Stimulated activated CD4-positive, alpha-beta T cell treated with anti-CD3 and anti-CD28 coated beads, Interleukin-2, amount 100 ng/mL, for 48 hours (primary cell): ENCODE results near the gene ARPC1A.
A peak's percentile ranks its signal among the peaks of the same experiment; 100 is the strongest.
"Not testable (repeated sequence)": the region's sequence is repeated elsewhere in the genome, so short reads cannot be mapped to it uniquely, and the experiment has no call there.

Experiments
- DNase-seq, 2 donors: peaks; one replicate each; pipeline ENCODE4 v3.0.0-alpha.2; 2020

Gene ARPC1A

DNA sequence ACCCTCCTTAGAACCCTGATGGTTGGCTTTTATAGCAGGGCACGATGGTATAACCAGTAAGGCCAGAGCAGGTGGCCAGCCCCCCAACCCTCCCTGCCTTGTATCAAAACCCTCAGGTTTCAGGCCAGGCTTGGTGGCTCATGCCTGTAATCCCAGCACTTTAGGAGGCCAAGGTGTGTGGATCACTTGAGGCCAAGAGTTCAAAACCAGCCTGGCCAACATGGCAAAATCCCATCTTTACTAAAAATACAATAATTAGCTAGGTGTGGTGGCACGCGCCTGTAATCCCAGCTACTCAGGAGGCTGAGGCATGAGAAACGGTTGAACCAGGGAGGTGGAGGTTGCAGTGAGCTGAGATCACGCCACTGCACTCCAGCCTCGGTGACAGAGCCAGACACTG, 3.0 kb upstream of the ARPC1A start:
- not testable (repeated sequence) for DNase-seq

DNA sequence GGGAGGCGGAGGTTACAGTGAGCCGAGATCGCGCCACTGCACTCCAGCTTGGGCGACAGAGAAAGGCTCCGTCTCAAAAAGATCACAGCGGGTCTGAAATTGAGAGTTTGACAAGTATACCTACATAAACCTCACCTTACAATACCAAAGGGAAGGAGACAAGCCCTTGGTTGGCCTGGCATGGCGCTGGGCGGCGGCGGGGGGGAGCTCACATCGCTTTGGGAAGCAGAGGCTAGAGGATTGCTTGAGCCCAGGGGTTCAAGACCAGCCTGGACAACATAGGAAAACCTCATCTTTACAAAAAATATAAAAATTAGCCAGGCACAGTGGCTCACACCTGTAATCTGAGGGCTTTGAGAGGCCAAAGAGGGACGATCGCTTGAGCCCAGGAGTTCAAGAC, 1.1 kb upstream of the ARPC1A start:
- DNase-seq = no peak

DNA sequence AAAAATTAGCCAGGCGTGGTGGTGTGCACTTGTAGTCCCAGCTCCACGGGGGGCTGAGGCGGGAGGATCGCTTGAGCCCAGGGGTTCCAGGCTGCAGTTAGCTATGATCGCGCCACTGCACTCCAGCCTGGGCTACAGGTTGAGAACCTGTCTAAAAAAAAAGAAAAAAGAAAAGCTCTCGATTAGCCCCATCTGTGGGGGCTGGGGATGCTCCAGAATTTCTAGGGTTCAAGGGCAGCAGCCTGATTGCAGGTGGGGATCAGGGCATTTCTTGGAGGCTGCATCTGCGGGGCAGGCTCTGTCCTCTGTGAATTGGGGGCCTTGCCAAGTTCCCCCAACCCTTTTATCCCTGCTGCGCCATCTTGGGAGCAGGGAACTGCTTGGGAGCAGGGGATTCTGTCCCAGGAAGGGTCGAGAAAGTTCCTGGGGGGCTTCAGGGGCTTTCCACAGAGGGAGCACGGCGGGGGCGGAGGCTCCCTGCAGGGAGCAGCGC, 651 bp upstream of the ARPC1A start:
- DNase-seq = no peak

DNA sequence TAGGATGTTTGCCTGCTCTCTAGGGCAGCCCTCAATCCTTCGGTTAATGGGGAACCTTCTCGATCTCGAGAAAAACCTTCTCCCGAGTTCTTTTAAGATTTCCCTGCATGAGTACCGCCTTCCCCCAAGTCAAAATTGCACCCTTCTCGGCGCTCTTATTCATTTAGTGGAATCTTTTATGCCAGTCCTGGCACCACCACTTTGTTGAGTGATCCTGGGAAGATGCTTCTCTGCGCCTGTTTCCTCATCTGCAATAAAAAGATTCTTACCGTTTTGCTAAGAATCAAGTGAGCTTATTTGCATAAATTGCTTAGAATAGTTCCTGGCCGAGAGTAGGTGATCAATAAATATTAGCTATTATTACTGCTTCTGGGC, 697 bp downstream of the ARPC1A start:
- no peak for DNase-seq

DNA sequence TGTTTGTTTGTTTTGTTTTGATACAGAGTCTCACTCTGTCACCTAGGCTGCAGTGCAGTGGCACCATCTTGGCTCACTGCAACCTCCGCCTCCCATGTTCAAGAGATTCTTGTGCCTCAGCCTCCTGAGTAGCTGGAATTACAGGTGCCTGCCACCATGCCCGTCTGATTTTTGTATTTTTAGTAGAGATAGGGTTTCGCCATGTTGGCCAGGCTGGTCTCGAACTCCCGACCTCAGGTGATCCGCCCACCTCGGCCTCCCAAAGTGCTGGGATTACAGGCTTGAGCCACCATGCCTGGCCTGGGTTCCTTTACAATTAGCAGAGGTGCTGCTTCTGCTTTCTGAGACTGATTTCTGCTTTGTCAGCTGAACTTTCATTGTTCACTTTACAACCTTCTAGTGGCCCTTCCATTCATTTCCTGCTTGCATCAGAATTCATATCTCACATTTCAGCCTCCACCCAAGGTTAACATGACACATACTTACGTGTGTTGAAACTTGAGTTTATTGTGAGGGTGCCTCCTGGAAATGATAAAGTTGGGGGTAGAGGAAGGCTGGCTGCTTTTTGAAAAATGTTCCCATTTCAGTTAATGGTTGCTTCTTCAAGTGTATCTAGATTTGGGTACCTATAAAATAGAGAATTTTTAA, 4.7 kb downstream of the ARPC1A start:
- not testable (repeated sequence) for DNase-seq

DNA sequence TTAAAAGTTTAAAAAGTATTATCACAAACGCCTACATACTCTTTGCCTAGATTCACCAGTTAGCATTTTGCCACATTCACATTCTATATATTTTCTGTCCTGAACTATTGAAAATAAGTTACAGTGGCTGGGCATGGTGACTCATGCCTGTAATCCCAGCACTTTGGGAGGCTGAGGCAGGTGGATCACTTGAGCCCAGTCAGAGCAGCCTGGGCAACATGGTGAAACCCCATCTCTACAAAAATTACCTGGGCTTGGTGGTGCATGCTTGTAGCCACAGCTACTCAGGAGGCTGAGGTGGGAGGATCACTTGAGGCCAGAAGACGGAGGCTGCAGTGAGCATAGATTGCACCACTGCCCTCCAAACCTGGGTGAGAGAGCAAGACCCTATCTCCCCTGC, 5.3 kb downstream of the ARPC1A start:
- DNase-seq = no peak

DNA sequence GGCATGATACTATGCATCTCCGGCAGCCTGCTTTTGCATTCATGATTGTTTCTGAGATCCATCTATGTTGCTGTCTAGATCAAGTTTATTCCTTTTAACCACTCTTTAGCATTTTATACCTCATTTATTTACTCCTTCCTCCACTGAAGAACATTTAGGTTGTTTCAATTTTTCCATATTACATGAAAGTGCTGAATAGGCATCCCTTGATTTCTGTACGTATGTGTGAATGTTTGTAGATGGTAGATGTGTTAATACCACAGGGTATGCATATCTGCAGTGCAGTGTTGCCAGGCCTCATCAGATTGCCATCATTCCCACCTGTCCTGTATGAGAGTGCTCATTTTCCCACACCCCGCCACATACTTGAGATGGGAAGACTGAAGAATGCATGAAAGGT, 13.9 kb downstream of the ARPC1A start:
- no peak for DNase-seq

DNA sequence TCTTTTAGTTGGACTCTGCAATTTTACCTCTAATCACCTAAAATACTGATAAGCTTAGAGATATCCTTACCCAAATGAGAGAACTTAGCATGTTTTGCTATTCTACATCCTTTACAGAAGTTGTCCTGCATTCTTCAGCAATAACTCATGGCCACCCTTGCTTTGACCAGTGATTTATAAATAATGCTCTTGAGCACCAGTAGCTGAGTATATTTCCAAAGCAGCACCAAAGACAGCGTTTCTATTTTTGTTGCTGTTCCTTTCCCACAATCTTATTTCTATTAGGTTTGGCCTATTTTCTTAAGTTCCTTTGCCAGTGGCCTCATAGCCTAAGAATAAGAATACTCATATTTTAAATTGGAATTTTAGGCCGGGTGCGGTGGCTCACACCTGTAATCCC, 15.0 kb downstream of the ARPC1A start:
- no peak for DNase-seq

DNA sequence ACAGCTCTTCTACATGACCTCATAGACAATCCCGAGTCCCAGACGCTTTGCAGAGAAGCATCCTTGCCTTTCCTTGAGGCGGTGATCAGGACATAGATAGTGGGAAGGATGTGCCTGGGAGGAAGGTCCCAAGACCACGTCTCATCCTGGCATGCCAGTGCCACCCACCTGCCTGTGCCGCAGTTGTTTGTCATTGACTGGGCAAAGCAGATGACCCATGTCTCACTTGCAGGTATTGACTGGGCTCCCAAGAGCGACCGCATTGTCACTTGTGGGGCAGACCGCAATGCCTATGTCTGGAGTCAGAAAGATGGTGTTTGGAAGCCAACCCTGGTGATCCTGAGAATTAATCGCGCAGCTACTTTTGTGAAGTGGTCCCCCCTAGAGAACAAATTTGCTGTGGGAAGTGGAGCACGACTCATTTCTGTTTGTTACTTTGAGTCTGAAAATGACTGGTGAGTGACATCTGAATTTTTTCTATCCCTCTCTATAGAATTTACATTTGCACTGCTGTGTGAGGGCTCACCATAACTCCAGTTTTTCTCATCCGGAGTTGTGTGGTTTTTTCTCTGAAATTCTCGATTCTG, 18.5 kb downstream of the ARPC1A start:
- no peak for DNase-seq

DNA sequence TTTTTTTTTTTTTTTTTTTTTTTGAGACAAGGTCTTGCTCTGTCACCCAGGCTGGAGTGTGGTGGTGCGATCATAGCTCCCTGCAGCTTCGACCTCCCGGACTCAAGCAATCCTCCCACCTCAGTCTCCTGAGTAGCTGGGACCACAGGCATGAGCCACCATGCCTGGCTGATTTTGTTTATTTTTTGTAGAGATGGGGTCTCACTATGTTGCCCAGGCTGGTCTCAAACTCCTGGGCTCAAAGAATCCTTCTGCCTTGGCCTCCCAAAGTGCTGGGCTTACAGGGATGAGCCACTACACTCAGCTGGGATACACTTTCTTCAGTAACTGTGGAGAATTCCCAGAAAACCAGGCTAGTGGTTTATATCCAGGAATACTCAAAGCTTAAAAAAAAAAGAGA, 24.9 kb downstream of the ARPC1A start:
- not testable (repeated sequence) for DNase-seq

DNA sequence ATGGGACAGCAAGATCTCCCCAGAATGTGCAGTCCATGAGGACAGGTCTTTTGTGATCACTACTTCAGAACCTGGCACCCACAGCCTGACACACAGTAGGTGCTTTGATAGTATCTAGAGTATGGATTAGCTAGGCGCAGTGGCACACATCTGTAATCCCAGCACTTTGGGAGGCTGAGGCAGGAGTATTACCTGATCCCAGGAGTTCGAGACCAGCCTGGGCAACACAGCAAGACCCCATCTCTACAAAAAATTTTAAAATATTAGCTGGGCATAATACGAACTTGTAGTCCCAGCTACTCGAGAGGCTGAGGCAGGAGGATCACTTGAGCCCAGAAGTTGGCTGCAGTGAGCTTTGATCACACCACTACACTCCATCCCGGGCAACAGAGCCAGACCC, 26.5 kb downstream of the ARPC1A start:
- DNase-seq = no peak

DNA sequence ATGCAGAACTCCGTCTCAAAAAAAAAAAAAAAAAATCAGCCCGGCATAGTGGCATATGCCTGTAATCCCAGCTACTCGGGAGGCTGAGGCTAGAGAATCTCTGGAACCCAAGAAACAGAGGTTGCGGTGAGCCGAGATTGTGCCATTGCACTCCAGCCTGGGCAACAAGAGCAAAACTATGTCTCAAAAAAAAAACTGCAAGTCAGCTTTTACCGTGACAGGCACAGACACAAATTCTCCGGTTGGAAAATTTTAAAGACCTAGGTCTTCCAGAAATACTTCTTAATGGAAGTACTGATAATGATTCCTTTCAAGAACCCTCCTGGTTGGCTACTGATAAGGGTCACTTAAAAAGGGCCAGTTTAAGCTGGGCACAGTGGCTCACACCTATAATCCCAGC, 29.4 kb downstream of the ARPC1A start:
- DNase-seq = no peak

DNA sequence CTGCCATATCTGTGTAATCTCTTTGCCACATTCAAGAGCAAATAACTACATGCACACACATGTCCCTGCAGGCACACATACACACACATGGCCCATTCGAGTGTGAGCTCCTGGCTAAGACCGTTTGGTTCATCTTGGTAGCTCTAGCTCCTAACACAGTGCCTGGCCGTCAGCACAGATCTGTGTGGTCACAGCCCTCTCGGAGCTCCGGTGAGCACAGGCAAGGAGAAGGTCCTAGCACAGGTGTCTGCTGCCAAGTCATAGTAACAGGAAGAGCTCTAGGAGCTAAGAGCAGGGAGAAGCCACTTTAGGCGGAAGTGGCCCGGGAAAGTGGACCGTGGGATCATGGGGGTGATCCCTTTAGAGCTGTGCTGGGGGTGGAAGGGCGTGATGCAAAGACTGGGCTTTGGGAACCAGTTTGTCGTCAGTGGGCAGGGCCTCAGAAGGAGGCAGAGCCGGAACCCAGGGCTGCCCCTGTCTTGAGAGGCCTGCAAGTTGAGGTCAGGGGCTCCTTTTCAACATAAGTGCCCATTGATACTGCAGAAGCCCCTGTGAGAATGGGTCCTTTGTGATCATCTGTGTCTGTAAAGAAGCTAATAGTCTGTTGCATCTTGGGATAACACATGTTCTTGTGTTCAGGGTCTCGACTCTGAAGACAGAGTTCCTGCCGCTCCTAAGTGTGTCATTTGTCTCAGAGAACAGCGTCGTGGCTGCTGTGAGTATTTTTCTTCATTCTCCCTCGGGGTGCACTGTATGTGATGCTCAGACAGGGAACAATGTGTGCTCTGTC, 32.2 kb downstream of the ARPC1A start:
- DNase-seq = no peak

DNA sequence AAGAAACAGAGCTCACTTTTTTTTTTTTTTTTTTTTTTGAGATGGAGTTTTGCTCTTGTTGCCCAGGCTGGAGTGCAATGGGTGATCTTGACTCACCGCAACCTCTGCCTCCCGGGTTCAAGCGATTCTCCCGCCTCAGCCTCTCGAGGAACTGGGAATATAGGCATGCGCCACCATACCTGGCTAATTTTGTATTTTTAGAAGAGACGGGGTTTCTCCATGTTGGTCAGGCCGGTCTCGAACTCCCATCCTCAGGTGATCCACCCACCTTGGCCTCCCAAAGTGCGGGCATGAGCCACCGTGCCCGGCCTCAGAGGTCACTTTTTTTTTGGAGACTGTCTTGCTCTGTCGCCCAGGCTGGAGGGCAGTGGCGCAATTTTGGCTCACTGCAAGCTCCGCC, 32.8 kb downstream of the ARPC1A start:
- DNase-seq = not testable (repeated sequence)

DNA sequence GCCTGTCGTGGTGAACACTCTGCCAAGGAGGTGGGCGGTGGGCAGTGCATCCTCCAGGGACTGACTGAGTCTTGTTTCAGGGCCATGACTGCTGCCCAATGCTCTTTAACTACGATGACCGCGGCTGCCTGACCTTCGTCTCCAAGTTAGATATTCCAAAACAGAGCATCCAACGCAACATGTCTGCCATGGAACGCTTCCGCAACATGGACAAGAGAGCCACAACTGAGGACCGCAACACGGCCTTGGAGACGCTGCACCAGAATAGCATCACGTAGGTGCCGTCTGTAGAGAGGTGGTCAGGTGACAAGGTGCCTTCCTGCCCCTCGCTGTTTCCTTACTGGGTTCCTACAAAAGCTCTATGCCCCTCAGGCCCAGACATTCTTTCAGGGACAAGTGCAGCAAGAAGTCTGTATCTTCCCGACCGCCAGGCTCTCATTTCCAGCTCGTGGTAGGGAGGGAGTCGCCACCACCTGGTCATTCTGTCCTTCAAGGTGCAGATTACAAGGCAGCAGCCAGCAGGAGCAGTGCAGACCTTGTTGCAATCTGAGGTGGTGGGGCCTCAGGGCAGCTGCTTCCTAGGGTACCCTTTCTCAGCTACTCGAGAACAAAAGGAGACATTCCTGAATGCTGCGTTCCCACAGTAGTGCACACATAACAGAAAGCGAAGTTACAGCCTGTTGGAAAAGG, 33.9 kb downstream of the ARPC1A start:
- no peak for DNase-seq

DNA sequence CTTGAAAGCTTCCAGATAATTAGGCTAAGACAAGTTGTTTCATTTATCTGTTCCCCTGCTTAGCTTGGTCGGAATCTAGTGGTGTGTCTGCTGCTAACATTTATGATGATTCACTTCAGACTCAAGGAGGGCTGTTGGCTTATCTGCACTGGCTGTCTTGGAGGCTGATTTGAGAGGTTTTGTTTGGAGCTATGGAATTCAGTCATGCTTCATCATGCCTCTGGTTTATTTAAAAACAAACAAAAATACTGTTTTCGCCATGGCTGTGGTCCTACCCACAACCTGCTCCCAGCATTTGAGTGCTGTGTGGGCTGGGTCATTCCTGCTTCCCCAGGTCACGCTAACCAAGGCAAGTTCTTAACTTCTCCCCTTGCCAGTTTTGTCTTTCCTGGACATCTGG, 37.1 kb downstream of the ARPC1A start:
- no peak for DNase-seq

DNA sequence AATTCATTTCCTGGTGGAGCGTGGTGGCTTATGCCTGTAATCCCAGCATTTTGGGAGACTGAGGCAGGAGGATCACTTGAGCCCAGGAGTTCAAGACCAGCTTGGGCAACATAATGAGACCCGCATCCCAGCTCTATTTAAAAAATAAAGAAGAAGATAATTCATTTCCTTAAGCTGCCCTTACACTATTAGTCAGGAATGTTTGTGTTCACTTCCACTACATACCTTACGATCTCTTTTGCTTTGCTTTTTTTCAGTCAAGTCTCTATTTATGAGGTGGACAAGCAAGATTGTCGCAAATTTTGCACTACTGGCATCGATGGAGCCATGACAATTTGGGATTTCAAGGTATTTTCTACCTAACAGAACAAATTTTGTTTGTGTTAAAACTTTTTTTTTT, 37.6 kb downstream of the ARPC1A start:
- no peak for DNase-seq

DNA sequence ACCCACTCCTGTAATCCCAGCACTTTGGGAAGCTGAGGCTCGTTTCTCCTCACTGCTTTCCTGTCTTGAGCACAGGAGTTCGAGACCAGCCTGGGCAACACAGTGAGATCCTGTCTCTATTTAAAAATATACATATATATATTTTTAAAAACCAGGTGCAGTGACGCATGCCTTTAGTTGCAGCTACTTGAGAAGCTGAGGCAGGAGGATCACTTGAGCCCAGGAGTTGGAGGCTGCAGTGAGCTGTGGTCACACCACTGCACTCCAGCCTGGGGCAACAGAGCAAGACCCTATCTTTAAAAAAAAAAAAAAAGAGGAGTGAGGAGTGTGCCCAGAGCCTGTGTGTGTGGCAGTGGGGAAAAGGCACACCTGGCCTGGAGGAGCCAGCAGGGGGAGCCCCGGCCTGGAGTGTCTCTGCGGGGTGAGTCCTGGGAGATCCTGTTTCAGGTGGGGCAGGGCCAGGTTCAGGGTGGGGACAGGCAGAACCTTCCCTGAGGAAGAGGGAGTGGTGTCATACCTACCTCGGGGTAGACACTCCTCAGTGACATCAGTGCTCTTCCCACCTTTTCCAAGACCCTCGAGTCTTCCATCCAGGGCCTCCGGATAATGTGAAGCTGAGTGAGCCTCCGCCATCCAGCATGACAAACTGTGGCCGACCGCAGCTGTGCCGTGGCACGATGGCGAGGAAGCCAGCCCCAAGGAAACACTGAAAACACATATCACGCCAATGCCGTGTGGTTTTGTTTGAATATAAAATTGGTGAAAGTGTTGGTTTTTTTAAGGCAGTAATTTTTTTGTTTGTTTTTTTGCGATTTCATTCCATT, 39.8 kb downstream of the ARPC1A start:
- DNase-seq = peak in 1 of 2 donors; percentile 43

DNA sequence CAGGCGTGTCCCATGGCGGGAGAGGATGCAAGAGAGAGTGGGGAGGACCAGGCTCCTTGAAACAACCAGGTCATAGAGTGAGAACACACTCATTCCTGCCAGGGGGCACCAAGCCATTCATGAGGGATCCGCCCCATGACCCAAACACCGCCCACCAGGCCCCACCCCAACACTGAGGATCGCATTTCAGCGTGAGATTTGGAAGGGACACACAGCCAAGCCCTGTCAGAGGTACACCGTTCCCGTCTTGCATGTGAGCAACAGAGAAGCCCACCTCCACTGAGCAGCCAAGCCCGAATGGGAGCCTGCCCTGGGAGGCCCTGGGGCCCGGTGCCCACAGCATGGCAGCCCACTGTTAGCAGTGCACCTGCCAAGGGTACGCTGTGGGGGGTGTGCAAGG, 40.9 kb downstream of the ARPC1A start:
- no peak for DNase-seq

DNA sequence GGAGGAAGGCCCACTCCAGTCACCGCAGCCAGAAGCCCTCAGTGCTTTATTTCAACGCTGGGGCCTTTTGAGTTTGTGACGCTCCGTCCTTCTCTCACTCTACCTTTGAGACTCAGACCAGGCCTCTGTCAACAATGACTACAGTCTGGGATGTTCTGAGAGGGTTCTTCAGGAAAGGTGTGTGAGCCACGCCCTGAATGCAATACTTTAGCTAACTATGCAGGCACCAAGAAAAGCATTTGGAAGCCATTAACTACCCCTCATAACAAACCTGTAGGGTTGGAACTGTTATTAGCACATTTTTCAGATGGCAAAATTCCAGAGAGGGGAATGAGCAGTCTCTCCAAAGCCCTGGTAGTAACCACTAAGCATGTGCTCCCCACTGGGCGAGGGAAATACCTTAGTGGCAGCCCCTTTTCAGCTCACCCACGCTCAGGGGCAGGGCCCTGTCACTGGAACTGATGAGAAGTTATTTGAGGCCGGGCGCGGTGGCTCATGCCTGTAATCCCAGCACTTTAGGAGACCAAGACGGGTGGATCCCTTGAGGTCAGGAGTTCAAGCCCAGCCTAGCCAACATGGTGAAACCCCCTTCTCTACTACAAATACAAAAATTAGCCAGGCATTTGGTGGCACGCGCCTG, 43.2 kb downstream of the ARPC1A start:
- DNase-seq = no peak

DNA sequence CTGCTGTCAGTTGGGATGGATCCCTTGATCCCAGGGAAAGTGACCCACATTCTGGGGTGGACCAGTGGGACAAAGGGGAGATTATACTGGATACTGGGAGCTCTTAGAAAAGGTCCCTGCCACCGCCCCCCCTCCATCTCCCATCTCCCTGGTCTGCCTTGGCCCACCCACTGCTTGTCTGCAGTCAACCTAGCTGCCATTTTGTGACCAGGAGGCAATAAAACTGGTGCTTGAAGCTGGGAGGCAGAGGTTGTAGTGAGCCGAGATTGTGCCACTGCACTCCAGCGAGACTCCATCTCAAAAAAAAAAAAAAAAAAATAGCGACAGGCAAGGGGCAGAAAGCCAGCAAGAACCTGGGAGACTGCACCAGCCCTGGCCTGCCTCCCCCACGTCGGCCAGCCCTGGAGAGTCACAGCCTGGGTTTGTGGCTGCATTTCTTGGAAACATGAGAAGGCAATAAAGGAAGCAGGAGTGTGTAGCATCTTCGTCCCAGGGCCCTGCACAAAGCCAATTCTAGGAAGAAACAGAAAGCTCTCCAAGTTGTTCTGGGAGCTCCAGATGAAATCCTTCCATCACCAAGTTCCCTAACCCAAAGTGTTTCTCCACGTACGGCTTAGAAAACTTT, 44.2 kb downstream of the ARPC1A start:
- no peak for DNase-seq
